ENCODE measurements around the gene MYO16.

MYO16 gene

GRCh38 chr13:109114991-109115390 is 485.6 kb downstream of the MYO16 start:
- no peak for DNase-seq (ENCODE audit: low read depth in 2 of 2, low spot score in 1 of 2)

- no peak for DNase-seq (ENCODE audit: low read depth in 2 of 2, low spot score in 1 of 2)
These were observed 489.1 kb downstream of the MYO16 start for GRCh38 chr13:109118521-109118920.

- DNase-seq (ENCODE audit: low read depth in 2 of 2, low spot score in 1 of 2), result no peak
These were observed 490.5 kb downstream of the MYO16 start for GRCh38 chr13:109119896-109120295.

DNA sequence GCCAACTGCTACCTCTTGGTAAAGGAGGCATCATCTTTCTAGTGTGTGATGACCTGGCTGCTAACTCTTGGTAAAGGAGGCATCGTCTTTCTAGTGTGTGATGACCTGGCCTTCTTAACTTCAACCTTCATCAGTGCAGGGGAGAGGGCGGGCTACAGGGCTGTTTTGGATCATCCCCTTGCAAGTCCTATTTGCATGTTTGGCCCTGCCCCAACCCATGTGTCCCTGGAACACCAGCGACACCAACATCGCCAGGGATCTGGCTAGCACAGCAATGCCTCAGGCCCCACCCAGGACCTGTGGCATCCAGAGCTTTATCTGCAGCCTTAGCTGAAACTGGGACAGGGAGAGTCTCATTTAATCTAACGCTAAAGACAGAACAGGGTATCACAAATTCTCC is 492.4 kb downstream of the MYO16 start:
- DNase-seq (ENCODE audit: low read depth in 2 of 2, low spot score in 1 of 2), result no peak

GRCh38 chr13:109123971-109124370 is 494.6 kb downstream of the MYO16 start:
- DNase-seq (ENCODE audit: low read depth in 2 of 2, low spot score in 1 of 2), result no peak

GRCh38 chr13:109126178-109126577 is 496.8 kb downstream of the MYO16 start:
- DNase-seq (ENCODE audit: low read depth in 2 of 2, low spot score in 1 of 2), result no peak

- no peak for DNase-seq (ENCODE audit: low read depth in 2 of 2, low spot score in 1 of 2)
These were observed 497.7 kb downstream of the MYO16 start for GRCh38 chr13:109126891-109127641.

- no peak for DNase-seq (ENCODE audit: low read depth in 2 of 2, low spot score in 1 of 2)
These were observed 498.7 kb downstream of the MYO16 start for GRCh38 chr13:109128121-109128520.

DNA sequence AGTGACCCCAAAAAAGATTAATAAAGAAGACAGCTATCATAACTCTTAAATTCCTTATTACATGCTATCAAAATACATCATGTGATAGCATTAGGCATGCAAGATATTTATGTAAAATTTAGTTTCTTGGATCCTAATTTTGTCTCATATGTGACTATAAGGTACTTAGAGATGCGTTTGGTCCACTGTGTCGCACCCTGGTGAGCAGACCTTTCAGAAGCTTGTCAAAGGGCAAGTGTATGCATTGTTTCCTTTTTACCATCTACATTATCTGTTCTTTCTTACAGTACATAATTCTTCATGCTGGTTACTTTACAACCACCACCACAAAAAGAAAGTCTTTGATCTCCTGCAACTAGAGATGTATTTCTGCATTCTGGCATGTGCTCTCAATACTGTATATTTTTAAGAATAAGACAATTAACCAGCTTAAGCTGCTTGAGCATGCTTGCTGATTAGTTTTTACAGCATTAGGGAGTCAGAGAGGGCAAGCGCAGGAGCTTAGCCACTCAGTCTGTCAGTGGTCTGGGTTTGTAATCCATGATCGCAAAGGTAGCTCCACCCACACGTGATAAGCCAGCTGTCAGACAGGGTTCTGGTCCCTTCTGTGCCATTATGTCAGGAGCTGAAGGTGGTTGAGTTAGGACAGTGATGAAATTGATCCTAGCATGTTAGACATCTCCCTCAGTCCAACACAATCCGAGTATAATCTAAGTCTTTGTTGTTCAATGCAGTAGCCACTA is 500.9 kb downstream of the MYO16 start:
- no peak for DNase-seq (ENCODE audit: low read depth in 2 of 2, low spot score in 1 of 2)

- DNase-seq (ENCODE audit: low read depth in 2 of 2, low spot score in 1 of 2), result no peak
These were observed 502.4 kb downstream of the MYO16 start for GRCh38 chr13:109131698-109132257.

GRCh38 chr13:109135018-109135417 is 505.6 kb downstream of the MYO16 start:
- no peak for DNase-seq (ENCODE audit: low read depth in 2 of 2, low spot score in 1 of 2)

DNA sequence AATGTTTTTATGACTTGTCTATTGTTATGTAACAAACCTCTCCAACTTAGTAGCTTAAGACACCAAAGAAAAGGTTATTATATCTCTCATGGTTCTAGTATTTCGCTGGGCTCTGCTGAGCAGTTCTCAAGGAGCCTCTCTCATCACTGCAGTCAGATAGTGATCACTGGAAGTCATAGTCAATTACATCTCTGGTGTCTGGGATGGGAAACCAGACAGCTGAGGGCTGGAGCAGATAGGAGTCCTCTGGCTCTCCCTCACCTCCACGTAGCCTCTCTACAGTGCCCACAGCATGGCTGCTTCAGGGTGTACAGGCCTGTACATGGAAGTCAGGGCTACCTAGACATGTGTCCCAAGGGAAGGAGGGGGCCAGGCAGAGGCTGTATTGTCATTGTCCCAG is 507.5 kb downstream of the MYO16 start:
- no peak for DNase-seq (ENCODE audit: low read depth in 2 of 2, low spot score in 1 of 2)

DNA sequence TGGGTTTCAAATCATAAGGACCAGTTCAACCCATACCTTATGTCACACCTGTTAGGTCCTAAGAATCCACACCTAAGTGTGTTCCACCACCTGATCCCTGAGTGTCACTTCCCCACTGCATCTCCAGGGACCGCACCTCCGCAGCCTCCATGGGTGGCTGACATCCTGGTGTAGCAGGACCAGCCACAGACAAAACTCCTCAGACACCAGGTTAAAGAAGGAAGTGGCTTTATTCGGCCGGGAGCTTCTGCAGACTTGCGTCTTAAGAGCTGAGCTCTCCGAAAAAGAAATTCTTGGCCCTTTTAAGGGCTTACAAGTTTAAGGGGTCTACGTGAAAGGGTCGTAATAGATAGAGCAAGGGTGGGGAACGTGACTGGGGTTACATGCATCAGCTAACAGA is 509.9 kb downstream of the MYO16 start:
- DNase-seq (ENCODE audit: low read depth in 2 of 2, low spot score in 1 of 2), result no peak

GRCh38 chr13:109140054-109140453 is 510.6 kb downstream of the MYO16 start:
- DNase-seq (ENCODE audit: low read depth in 2 of 2, low spot score in 1 of 2), result no peak

DNA sequence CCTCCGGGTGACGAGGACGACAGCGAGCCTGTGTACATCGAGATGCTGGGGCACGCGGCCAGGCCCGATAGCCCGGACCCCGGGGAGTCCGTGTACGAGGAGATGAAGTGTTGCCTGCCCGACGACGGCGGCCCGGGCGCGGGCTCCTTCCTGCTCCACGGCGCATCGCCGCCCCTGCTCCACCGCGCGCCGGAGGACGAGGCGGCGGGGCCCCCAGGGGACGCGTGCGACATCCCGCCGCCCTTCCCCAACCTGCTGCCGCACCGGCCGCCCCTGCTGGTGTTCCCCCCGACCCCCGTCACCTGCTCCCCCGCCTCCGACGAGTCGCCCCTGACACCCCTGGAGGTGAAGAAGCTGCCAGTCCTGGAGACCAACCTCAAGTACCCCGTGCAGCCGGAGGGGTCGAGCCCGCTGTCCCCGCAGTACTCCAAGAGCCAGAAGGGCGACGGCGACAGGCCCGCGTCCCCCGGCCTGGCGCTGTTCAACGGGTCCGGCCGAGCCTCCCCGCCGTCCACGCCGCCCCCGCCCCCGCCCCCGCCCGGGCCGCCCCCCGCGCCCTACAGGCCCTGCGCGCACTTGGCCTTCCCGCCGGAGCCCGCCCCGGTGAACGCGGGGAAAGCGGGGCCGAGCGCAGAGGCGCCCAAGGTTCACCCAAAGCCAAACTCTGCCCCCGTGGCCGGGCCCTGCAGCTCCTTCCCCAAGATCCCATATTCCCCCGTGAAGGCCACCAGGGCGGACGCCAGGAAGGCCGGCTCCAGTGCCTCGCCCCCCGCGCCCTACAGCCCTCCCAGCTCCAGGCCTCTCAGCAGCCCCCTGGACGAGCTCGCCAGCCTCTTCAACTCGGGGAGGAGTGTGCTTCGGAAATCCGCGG is 511.3 kb downstream of the MYO16 start:
- DNase-seq (ENCODE audit: low read depth in 2 of 2, low spot score in 1 of 2), result no peak

DNA sequence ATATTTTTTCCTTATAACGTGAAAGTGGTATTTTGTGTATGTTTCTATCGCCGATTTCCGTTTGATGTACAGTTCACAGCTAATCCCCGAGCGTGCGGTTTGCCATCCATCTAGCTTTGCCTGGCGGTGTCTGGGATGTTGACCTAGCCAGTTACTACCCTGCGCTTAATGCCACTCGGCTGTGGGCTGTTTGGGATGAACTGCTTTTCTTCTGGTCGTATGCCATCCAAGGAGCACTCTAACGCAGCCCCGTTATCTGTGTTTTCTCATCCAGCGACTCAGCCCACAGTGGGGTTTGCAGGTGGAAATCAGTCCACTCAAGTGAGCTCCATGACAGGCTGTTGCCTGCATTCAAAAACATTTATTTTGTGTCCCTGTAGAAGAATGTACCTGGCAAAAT is 512.3 kb downstream of the MYO16 start:
- no peak for DNase-seq (ENCODE audit: low read depth in 2 of 2, low spot score in 1 of 2)

DNA sequence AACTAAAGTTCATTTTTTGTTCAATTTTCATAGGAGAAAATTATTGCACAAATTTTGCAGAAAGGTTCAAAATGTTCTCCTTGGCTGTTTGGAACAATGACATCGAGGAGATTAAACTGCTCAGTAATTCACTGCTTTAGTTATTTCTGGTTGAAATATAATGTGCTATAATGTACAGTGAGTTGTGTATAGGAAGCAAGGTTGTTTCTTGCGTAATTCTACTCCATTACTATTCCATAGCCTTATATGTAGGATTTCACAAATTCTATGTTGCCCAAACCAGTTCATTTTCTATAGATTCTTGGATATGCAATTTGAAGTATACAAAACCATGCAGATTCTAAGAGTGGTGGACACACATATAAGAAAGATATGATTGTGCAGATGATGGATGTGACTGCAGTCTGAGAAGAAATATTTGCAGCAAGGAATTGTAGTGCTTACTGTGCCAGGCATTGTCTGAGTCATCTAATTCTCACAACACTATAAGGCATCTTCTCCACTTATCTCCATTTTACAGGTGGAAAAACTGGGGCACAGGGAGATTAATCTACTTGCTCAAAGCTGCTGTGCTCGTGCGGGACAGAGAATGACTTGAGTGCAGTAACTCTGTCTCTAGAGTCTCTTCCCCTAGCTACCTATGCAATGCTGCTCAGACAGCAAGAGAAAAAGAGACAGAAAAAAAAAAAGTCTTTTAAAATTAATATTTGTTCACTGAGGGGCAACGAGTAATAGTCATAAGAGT is 515.5 kb downstream of the MYO16 start:
- DNase-seq (ENCODE audit: low read depth in 2 of 2, low spot score in 1 of 2), result no peak

DNA sequence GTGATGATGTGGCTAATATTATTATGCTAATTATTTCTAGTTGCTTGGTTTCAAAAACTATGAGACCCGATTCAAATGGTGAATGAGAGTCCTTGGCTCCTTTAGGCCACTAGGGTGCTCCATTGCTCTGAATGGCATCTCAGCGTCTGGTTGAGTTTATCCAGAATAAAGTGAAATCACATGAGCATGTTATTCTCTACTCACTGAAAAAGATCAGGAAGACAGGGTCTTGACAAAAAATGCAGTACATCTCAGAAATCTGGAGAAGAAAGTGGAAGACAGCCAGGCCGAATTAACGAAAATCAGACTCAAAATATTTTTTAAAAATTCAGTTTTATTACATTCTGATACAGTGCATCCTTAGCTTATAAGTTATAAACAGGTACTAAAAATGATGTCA is 516.2 kb downstream of the MYO16 start:
- no peak for DNase-seq (ENCODE audit: low read depth in 2 of 2, low spot score in 1 of 2)

- DNase-seq (ENCODE audit: low read depth in 2 of 2, low spot score in 1 of 2), result no peak
These were observed 517.0 kb downstream of the MYO16 start for GRCh38 chr13:109146393-109146792.

DNA sequence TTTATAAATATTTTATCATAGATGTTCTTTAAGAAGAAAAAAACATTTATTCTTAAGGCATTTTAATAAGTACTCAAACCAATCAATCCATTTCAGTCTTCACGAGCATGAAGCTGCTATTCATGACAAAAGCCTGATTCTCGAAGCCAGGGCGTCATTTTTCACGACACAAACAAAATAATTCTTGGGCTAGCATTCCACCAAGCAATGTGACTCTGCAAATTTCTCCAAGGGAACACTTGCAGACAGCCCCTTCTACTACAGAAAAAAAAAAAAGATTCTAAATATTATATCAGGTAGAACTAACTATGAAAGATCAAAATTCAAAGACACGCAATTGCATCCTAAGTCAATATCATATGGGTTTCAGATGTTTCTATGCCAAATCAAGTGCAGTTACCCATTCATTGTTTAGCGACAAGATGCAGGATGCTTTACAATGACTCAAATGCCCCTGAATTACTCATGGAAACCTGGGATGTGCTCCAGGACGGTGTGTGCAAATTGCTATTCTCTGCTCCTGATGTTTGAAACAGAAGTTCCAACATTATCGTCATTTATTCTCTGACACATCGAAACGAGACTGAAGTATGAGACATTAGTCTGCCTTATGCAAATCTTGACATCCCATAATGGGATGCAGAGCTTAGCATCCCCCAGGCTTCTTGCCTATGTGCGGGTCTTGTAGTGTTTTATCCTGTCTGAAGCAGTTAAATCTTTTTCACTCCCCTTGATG is 517.7 kb downstream of the MYO16 start:
- no peak for DNase-seq (ENCODE audit: low read depth in 2 of 2, low spot score in 1 of 2)
